ENCODE data around the gene ALAS1.

The ALAS1 gene

DNA sequence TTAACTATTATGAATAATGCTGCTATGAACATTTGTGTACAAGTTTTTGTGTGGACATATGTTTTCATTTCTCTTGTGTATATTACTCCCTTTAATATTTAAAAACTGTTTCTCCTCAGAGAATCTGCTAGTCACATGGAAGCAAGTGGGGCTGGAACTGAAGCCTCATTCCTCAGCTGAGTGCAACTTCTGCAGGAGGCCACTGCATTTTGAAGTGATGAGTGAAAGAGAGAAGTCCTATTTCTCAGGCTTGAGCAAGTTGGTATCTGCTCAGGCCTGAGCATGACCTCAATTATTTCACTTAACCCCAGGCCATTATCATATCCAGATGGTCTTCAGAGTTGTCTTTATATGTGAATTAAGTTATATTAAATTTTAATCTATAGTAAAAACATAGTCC, 15.9 kb downstream of the ALAS1 start:
- TF ChIP-seq, protein P1, sequence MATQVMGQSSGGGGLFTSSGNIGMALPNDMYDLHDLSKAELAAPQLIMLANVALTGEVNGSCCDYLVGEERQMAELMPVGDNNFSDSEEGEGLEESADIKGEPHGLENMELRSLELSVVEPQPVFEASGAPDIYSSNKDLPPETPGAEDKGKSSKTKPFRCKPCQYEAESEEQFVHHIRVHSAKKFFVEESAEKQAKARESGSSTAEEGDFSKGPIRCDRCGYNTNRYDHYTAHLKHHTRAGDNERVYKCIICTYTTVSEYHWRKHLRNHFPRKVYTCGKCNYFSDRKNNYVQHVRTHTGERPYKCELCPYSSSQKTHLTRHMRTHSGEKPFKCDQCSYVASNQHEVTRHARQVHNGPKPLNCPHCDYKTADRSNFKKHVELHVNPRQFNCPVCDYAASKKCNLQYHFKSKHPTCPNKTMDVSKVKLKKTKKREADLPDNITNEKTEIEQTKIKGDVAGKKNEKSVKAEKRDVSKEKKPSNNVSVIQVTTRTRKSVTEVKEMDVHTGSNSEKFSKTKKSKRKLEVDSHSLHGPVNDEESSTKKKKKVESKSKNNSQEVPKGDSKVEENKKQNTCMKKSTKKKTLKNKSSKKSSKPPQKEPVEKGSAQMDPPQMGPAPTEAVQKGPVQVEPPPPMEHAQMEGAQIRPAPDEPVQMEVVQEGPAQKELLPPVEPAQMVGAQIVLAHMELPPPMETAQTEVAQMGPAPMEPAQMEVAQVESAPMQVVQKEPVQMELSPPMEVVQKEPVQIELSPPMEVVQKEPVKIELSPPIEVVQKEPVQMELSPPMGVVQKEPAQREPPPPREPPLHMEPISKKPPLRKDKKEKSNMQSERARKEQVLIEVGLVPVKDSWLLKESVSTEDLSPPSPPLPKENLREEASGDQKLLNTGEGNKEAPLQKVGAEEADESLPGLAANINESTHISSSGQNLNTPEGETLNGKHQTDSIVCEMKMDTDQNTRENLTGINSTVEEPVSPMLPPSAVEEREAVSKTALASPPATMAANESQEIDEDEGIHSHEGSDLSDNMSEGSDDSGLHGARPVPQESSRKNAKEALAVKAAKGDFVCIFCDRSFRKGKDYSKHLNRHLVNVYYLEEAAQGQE (IDR thresholded peaks at IDR 0.05; ENCODE audit: insufficient read depth in 1 of 2, low read depth in 2 of 2, low read length in 2 of 2): no peak
- TF ChIP-seq POLR2AphosphoS5 (IDR thresholded peaks at IDR 0.05; ENCODE audit: low read depth, low read length) (no peak), SIN3A (IDR thresholded peaks at IDR 0.05; ENCODE audit: borderline replicate concordance, insufficient read depth, low read length) (no peak), TAF1 (IDR thresholded peaks at IDR 0.05; ENCODE audit: borderline replicate concordance, insufficient read depth, low read length) (no peak), FOXP2 (optimal IDR thresholded peaks at IDR 0.05; ENCODE audit: borderline replicate concordance, extremely low read depth, extremely low read length, insufficient read depth) (no peak)

DNA sequence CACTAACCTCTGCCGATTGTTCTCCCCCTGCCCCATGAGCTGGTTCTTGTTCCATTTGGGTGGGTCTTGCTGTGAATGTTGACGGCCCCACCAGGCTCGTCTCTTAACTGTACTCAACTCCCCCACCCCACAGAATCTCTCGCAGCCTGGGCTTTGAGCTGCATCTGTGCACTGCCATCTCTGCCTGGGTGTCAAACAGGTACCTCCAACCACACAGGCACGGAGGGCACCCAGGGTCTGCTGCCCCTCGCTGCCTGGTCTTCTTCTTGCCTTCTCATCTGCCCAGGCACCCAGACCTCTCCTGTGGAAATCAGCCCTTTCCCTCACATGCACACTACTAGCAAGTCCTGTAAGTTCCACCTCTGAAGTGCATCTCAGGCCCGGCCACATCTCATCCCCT, 17.4 kb downstream of the ALAS1 start:
- no peak for TF ChIP-seq SIN3A (IDR thresholded peaks at IDR 0.05; ENCODE audit: borderline replicate concordance, insufficient read depth, low read length)

DNA sequence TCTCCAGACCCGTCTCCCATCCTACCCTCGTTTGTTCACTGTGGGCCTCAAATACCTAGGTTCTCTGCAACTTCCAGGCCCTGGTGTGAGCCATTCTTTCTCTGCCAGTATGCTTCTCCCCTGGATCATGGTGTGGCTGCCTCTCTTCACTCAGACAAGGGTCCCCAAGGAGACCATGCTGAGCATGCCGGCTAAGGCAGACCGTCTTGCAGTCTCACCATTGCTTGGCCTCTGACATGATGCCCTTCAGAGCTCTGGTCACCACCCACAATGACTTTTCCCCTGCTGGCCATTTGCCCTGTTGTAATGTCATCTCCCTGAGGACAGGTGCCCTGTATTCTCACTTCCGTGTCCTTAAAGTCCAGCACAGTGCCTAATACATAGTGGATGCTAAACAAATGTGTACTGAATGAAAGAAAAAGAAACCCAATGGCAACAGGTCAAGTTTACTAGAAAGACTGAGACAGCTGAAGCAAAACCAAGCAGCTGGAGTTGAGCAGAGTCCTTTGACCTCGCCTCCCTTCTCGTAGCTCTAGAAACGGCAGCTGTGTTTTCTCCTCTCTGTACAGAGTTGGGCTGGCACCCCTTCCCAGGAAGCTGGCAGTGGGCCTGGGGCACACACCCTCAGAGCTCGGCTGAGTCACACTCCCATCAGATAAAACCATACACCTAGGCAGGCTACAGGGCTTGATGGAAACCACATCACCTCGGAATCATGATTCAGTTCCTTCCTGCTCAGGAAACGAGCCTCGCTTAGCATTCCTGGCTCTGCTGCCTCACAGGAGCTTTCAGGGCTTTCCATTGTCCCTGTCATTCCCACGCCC, 18.8 kb downstream of the ALAS1 start:
- TF ChIP-seq SIN3A (IDR thresholded peaks at IDR 0.05; ENCODE audit: borderline replicate concordance, insufficient read depth, low read length) (peak; percentile 73; the same call in 1 of the 2 replicates), FOXP2 (optimal IDR thresholded peaks at IDR 0.05; ENCODE audit: borderline replicate concordance, extremely low read depth, extremely low read length, insufficient read depth) (no peak), POLR2AphosphoS5 (IDR thresholded peaks at IDR 0.05; ENCODE audit: low read depth, low read length) (no peak; the same call in 1 of the 2 replicates), TAF1 (IDR thresholded peaks at IDR 0.05; ENCODE audit: borderline replicate concordance, insufficient read depth, low read length) (no peak)
- TF ChIP-seq, protein P1 (IDR thresholded peaks at IDR 0.05; ENCODE audit: insufficient read depth in 1 of 2, low read depth in 2 of 2, low read length in 2 of 2): peak in 1 of 2 experiments; percentile 40; a peak in 1 of 4 replicates

DNA sequence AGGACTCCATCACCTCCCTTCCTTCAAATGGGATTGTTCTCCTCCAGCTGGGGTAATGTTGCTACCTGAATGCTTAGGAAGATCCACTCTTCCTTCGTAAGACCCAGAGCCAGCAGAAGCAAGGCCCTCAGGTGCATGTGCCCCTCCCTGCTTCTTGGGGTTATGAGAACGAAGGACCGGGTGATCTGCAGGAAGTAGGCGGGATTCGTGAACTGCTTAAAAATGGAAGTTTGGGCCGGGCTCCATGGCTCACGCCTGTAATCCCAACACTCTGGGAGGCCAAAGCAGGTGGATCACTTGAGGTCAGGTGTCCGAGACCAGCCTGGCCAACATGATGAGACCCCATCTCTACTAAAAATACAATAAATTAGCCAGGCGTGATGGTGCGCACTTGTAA, 19.4 kb downstream of the ALAS1 start:
- TF ChIP-seq FOXP2 (optimal IDR thresholded peaks at IDR 0.05; ENCODE audit: borderline replicate concordance, extremely low read depth, extremely low read length, insufficient read depth) (no peak), POLR2AphosphoS5 (IDR thresholded peaks at IDR 0.05; ENCODE audit: low read depth, low read length) (no peak), TAF1 (IDR thresholded peaks at IDR 0.05; ENCODE audit: borderline replicate concordance, insufficient read depth, low read length) (no peak), SIN3A (IDR thresholded peaks at IDR 0.05; ENCODE audit: borderline replicate concordance, insufficient read depth, low read length) (no peak)
- TF ChIP-seq, protein P1 (IDR thresholded peaks at IDR 0.05; ENCODE audit: insufficient read depth in 1 of 2, low read depth in 2 of 2, low read length in 2 of 2): no peak

DNA sequence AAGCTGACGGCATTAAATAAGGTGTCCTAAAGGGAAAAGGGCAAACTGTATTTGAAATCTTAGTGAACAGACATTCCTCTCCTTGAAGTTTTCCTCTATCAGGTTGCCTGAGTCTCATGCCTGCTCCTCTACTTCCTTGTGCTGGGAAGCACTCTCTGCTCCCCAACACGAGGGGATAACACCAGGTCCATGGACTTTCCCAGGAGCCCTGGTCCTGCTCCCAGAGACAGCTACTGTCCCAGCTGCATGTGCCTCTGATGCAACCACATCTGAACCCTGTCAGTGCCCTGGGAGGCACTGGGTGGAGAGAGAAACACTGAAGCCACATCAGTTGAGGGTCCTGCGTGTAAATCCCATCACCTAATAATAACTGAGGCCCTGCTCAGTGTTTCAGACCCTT, 20.1 kb downstream of the ALAS1 start:
- no peak for TF ChIP-seq TAF1 (IDR thresholded peaks at IDR 0.05; ENCODE audit: borderline replicate concordance, insufficient read depth, low read length)

DNA sequence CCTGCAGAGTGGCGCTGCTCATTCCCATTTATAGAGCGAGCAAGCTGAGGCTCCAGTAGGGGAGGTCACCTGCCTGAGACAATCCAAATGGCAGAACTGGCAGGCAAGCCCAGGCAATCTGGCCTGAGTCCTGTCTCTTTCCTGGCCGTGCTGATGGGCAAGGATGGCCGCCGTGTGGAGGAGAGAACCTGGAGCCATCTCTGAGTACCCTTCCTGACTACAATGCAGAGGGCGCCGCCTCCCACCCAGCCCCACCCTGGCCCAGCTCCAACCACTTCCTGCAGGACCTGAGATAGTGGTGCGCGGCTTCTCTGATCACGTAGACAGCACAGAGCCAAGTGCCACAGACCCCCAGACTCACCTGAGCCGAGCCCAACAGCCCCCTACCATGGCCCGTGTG, 20.5 kb downstream of the ALAS1 start:
- TF ChIP-seq FOXP2 (optimal IDR thresholded peaks at IDR 0.05; ENCODE audit: borderline replicate concordance, extremely low read depth, extremely low read length, insufficient read depth) (no peak), TAF1 (IDR thresholded peaks at IDR 0.05; ENCODE audit: borderline replicate concordance, insufficient read depth, low read length) (no peak), POLR2AphosphoS5 (IDR thresholded peaks at IDR 0.05; ENCODE audit: low read depth, low read length) (no peak), SIN3A (IDR thresholded peaks at IDR 0.05; ENCODE audit: borderline replicate concordance, insufficient read depth, low read length) (no peak)
- TF ChIP-seq, protein P1 (IDR thresholded peaks at IDR 0.05; ENCODE audit: insufficient read depth in 1 of 2, low read depth in 2 of 2, low read length in 2 of 2): no peak

Data from PFSK-1 (cell line).